Esophagus muscularis mucosa (tissue), 4 donors: ENCODE measurements around the gene MUC21. TPM values are rescaled to one million over a fixed set of nuclear protein-coding genes. Genes with fewer than 3 reads are reported as not detected.
A peak's percentile ranks its signal among the peaks of the same experiment; 100 is the strongest.

Experiments used
- DNase-seq: peaks from one replicate; pipeline ENCODE4 v3.0.0-alpha.2; 2017; ENCODE audit errors: extremely low spot score
- H3K27ac ChIP-seq, 4 donors: fragments of 200-600 bp; sonication (generic); replicated peaks in 1 of 4; 1 replicate in 3 of 4; 2 replicates in 1 of 4; pipeline ENCODE4 v1.5.1; 2016 to 2019; ENCODE audit warnings: mild to moderate bottlenecking in 1 of 4
- H3K27me3 ChIP-seq, 4 donors: fragments of 200-600 bp; sonication (generic); one replicate each; pipeline versions ENCODE4 v1.5.1 to v1.6.0; 2016 to 2019
- H3K36me3 ChIP-seq, 4 donors: fragments of 200-600 bp; sonication (generic); one replicate each; pipeline ENCODE4 v1.5.1; 2016 to 2019
- H3K4me1 ChIP-seq, 4 donors: fragments of 200-600 bp; sonication (generic); one replicate each; pipeline ENCODE4 v1.5.1; 2016 to 2019
- H3K4me3 ChIP-seq, 4 donors: fragments of 200-600 bp; sonication (generic); 1 replicate in 2 of 4; 2 replicates in 2 of 4; pipeline ENCODE4 v1.5.1; 2016 to 2019; ENCODE audit warnings: mild to moderate bottlenecking in 4 of 4, moderate library complexity in 1 of 4
- H3K9me3 ChIP-seq, 4 donors: fragments of 200-600 bp; sonication (generic); 1 replicate in 3 of 4; 2 replicates in 1 of 4; pipeline ENCODE4 v1.5.1; 2016 to 2019
- EP300 ChIP-seq: sonication (generic); formaldehyde crosslinking; IDR thresholded peaks from one replicate; pipeline ENCODE4 v1.6.1; 2017; ENCODE audit warnings: antibody characterized with exemption
- POLR2A ChIP-seq: fragments of 450-650 bp; IDR thresholded peaks from one replicate; pipeline ENCODE4 v1.6.1; 2017; ENCODE audit warnings: antibody characterized with exemption, moderate library complexity, mild to moderate bottlenecking, low read depth
- POLR2AphosphoS5 ChIP-seq, 2 donors: sonication (generic); formaldehyde crosslinking; IDR thresholded peaks; one replicate each; pipeline ENCODE4 v1.6.1; 2017; ENCODE audit warnings: antibody characterized with exemption in 2 of 2
- WGBS: methylation state at CpG from one replicate; pipeline ENCODE4 v1.1.5; 2018; 5-methylcytosine and 5-hydroxymethylcytosine counted together
- intact Hi-C: fragments of 100-400 bp; cut with DNase I; formaldehyde crosslinking; loops from one replicate; pipeline ENCODE4 v1.15.1; 2023
- total RNA-seq, 4 donors: library from RNA; depleted of rRNA; stranded (reverse); fragments of >200 nt; gene quantifications; one replicate each; pipeline versions ENCODE4 v1.1.0 to v1.2.1, GENCODE V29; 2016
- TF ChIP-seq, protein P1 (sequence below), 3 experiments: fragments of 200-600 bp in 2 of 3; fragments of 450-650 bp in 1 of 3; sonication (generic) in 2 of 3; IDR thresholded peaks; one replicate each; pipeline ENCODE4 v1.5.1; 2017 to 2019; ENCODE audit warnings: antibody characterized with exemption in 3 of 3, mild to moderate bottlenecking in 2 of 3, moderate library complexity in 1 of 3

MUC21 gene
- total RNA-seq, 4 donors from 2014 or later = 2.1 TPM; not detected in 3

DNA sequence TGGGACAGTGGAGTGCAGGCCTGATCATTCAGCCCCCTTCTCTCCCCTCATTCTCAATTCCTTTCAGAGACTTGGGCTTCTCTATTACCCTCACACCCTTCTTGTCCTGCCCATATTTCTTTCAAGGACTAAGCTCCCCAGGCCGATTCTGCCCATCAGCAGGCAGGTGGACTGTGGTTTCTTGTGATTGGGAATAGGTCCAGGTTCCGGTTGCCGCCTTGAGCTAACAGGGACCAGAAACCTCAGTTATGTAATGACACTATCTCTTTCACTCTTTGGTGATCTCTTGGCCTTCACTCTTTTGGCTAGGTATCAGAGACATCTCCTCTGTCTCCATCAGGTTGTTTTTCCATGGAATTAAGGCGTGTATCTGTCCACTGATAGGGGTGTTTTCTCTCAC, 36.3 kb upstream of the MUC21 start:
- peaks cover 8 to 10% (median 9%) of the 10 kb centered on the region in 4 donors for H3K4me1 ChIP-seq
- no peaks in the 10 kb centered on the region for H3K36me3 ChIP-seq
- no peaks in the 10 kb centered on the region for H3K9me3 ChIP-seq
- intact Hi-C loops = no loop called here
- H3K27me3 ChIP-seq = peaks cover 0 to 39% (median 0%) of the 10 kb centered on the region in 4 donors
- 88% methylated on average over 4 of the region's 4 CpGs for WGBS
- H3K4me3 ChIP-seq = no peak overlapping the region
- TF ChIP-seq, protein P1, sequence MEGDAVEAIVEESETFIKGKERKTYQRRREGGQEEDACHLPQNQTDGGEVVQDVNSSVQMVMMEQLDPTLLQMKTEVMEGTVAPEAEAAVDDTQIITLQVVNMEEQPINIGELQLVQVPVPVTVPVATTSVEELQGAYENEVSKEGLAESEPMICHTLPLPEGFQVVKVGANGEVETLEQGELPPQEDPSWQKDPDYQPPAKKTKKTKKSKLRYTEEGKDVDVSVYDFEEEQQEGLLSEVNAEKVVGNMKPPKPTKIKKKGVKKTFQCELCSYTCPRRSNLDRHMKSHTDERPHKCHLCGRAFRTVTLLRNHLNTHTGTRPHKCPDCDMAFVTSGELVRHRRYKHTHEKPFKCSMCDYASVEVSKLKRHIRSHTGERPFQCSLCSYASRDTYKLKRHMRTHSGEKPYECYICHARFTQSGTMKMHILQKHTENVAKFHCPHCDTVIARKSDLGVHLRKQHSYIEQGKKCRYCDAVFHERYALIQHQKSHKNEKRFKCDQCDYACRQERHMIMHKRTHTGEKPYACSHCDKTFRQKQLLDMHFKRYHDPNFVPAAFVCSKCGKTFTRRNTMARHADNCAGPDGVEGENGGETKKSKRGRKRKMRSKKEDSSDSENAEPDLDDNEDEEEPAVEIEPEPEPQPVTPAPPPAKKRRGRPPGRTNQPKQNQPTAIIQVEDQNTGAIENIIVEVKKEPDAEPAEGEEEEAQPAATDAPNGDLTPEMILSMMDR (IDR thresholded peaks at IDR 0.05) = no peak
- TF ChIP-seq EP300 (no peak), POLR2AphosphoS5 (IDR thresholded peaks at IDR 0.05) (no peak), POLR2A (no peak)
- DNase-seq = no peak
- H3K27ac ChIP-seq = no peak overlapping the region

- TF ChIP-seq POLR2AphosphoS5 (IDR thresholded peaks at IDR 0.05) (no peak), EP300 (no peak), POLR2A (no peak)
- TF ChIP-seq, protein P1 (IDR thresholded peaks at IDR 0.05) = no peak
- no peaks in the 10 kb centered on the region for H3K36me3 ChIP-seq
- no peak for DNase-seq
- no peak overlapping the region for H3K4me3 ChIP-seq
- intact Hi-C loops = no loop called here
- no peaks in the 10 kb centered on the region for H3K4me1 ChIP-seq
- no peak overlapping the region for H3K27ac ChIP-seq
- peaks cover 0 to 31% (median 0%) of the 10 kb centered on the region in 4 donors for H3K27me3 ChIP-seq
- H3K9me3 ChIP-seq = no peaks in the 10 kb centered on the region
- 91% methylated on average over 6 of the region's 6 CpGs for WGBS
These were observed 34.7 kb upstream of the MUC21 start for GRCh38 chr6:30948811-30949210.

DNA sequence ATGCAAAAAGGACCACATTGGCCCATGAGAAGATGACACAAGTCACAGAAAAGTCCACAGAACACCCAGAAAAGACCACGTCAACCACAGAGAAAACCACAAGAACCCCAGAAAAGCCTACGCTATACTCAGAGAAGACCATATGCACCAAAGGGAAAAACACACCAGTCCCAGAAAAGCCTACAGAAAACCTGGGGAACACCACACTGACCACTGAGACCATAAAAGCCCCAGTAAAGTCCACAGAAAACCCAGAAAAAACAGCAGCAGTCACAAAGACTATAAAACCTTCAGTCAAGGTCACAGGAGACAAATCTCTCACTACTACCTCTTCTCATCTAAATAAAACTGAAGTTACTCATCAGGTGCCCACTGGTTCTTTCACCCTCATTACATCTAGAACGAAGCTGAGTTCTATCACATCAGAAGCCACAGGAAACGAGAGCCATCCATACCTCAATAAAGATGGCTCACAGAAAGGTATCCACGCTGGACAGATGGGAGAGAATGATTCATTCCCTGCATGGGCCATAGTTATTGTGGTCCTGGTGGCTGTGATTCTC, 31.5 kb upstream of the MUC21 start:
- no peak for DNase-seq
- Histone ChIP-seq H3K27me3 (peaks cover 0 to 53% (median 0%) of the 10 kb centered on the region in 4 donors), H3K9me3 (no peaks in the 10 kb centered on the region), H3K36me3 (no peaks in the 10 kb centered on the region), H3K4me3 (no peak overlapping the region), H3K4me1 (peaks cover 10 to 13% (median 13%) of the 10 kb centered on the region in 4 donors), H3K27ac (no peak overlapping the region)
- 80% methylated on average over 5 of the region's 5 CpGs for WGBS
- intact Hi-C loops = no loop called here
- TF ChIP-seq POLR2A (no peak), EP300 (no peak), POLR2AphosphoS5 (IDR thresholded peaks at IDR 0.05) (no peak)
- TF ChIP-seq, protein P1 (IDR thresholded peaks at IDR 0.05) = no peak

DNA sequence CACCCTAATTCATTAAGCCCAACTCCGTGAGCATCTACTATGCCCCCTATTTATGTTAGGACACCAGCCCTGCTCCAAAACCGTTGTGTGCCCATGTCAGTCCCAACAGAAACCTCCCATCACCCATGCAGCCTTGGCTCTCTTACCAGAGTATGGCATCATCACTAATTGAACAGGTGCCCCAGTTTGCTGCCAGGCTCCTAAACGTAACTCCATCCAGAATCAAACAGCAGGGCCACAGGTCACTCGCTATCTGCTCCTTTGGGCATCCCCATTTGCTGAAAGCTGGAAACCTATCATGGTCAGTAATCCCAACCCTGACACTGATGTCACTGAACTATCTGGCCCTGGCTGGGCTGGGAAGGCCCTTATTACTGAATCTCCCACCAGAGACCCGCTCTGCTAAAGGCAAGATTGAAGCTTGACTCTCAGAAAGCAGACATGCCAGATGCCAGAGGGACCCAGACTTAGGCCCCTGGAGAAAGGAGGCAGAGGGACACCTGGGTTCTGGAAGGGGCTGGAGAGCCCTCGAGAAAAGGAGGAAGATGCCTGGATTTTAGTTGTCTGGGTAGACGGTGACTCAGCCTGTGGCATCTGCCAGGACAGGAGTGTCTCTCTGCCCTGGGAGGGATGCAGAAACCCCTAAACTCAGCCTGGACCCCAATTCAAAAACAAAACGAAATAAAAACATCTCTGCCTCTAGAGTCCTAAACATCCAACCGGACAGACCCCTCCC, 28.7 kb upstream of the MUC21 start:
- peak overlapping the region; percentile 54 to 62 (median 55) for H3K4me3 ChIP-seq
- H3K4me1 ChIP-seq = peaks cover 10 to 13% (median 13%) of the 10 kb centered on the region in 4 donors
- H3K27ac ChIP-seq = peak overlapping the region in 1 of 4 donors; percentile 24
- peaks cover 0 to 51% (median 0%) of the 10 kb centered on the region in 4 donors for H3K27me3 ChIP-seq
- TF ChIP-seq, protein P1 (IDR thresholded peaks at IDR 0.05) = no peak
- TF ChIP-seq POLR2AphosphoS5 (IDR thresholded peaks at IDR 0.05) (no peak), EP300 (no peak), POLR2A (no peak)
- WGBS = 73% methylated on average over 9 of the region's 9 CpGs
- no peaks in the 10 kb centered on the region for H3K9me3 ChIP-seq
- DNase-seq = no peak
- no peaks in the 10 kb centered on the region for H3K36me3 ChIP-seq
- intact Hi-C loops = no loop called here
